ENCODE measurements around the gene MARK3. TPM values are rescaled to one million over a fixed set of nuclear protein-coding genes. Genes with fewer than 3 reads are reported as not detected.

The MARK3 gene
- polyA plus RNA-seq, 3 donors = 29.3 to 163 (median 44.7) TPM

DNA sequence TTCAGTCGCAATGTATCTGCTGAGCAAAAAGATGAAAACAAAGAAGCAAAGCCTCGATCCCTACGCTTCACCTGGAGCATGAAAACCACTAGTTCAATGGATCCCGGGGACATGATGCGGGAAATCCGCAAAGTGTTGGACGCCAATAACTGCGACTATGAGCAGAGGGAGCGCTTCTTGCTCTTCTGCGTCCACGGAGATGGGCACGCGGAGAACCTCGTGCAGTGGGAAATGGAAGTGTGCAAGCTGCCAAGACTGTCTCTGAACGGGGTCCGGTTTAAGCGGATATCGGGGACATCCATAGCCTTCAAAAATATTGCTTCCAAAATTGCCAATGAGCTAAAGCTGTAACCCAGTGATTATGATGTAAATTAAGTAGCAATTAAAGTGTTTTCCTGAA lies 117.7 kb downstream of the MARK3 start:
- no peak overlapping the region for H3K9ac ChIP-seq (ENCODE audit: insufficient read depth, low read length, poor library complexity, severe bottlenecking)
- H3K4me2 ChIP-seq (replicated peaks; ENCODE audit: extremely low read depth, low read length, poor library complexity, severe bottlenecking) = no peak overlapping the region
- Mint-ChIP-seq H3K36me3 (peaks cover 62 to 94% of the 10 kb centered on the region in 2 donors), H3K27ac (no peak overlapping the region), H3K4me3 (no peak overlapping the region), H3K4me1 (peaks cover 5% of the 10 kb centered on the region), H3K9me3 (no peaks in the 10 kb centered on the region), H3K27me3 (ENCODE audit: low read depth in 3 of 3) (no peaks in the 10 kb centered on the region)
- no peaks in the 10 kb centered on the region for H3K27me3 ChIP-seq (ENCODE audit: control insufficient read depth in 2 of 2, insufficient read depth in 2 of 2, low read length in 2 of 2)
- no peak overlapping the region for H2AFZ ChIP-seq (ENCODE audit: insufficient read depth, low read depth, low read length, poor library complexity, severe bottlenecking)
- 96% methylated on average over 18 of the region's 18 CpGs for WGBS (ENCODE audit: insufficient coverage)
- TF ChIP-seq, protein P1, sequence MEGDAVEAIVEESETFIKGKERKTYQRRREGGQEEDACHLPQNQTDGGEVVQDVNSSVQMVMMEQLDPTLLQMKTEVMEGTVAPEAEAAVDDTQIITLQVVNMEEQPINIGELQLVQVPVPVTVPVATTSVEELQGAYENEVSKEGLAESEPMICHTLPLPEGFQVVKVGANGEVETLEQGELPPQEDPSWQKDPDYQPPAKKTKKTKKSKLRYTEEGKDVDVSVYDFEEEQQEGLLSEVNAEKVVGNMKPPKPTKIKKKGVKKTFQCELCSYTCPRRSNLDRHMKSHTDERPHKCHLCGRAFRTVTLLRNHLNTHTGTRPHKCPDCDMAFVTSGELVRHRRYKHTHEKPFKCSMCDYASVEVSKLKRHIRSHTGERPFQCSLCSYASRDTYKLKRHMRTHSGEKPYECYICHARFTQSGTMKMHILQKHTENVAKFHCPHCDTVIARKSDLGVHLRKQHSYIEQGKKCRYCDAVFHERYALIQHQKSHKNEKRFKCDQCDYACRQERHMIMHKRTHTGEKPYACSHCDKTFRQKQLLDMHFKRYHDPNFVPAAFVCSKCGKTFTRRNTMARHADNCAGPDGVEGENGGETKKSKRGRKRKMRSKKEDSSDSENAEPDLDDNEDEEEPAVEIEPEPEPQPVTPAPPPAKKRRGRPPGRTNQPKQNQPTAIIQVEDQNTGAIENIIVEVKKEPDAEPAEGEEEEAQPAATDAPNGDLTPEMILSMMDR (IDR thresholded peaks at IDR 0.05) = no peak
- no peak overlapping the region for H3K4me3 ChIP-seq (replicated peaks in 1 of 3; ENCODE audit: low read depth in 2 of 3, low read length in 3 of 3)
- peaks cover 68% of the 10 kb centered on the region for H4K20me1 ChIP-seq (ENCODE audit: insufficient read depth, low read length)
- H3K4me1 ChIP-seq (ENCODE audit: control insufficient read depth in 1 of 2, insufficient read depth in 2 of 2, low read length in 2 of 2) = no peaks in the 10 kb centered on the region
- H3K36me3 ChIP-seq (replicated peaks in 1 of 2; ENCODE audit: control insufficient read depth in 1 of 2, insufficient read depth in 2 of 2, low read length in 2 of 2) = peaks cover 71 to 94% of the 10 kb centered on the region in 2 donors
- no peak for DNase-seq
- intact Hi-C loops (cut with micrococcal nuclease) = loop anchor here in 1 of 2 donors (5.0 kb wide), 1 partner anchor 44 kb away; no protein-coding TSS in a partner anchor
- H3K79me2 ChIP-seq (ENCODE audit: insufficient read depth, low read length) = no peaks in the 10 kb centered on the region
- no peaks in the 10 kb centered on the region for H3K9me3 ChIP-seq (replicated peaks in 1 of 2; ENCODE audit: control insufficient read depth in 1 of 2, insufficient read depth in 1 of 2, low read length in 2 of 2)
- H3K27ac ChIP-seq (ENCODE audit: low read depth in 1 of 2, low read length in 2 of 2) = no peak overlapping the region

DNA sequence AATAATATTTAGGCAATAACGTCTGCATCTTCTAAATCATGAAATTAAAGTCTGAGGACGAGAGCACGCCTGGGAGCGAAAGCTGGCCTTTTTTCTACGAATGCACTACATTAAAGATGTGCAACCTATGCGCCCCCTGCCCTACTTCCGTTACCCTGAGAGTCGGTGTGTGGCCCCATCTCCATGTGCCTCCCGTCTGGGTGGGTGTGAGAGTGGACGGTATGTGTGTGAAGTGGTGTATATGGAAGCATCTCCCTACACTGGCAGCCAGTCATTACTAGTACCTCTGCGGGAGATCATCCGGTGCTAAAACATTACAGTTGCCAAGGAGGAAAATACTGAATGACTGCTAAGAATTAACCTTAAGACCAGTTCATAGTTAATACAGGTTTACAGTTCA lies 118.1 kb downstream of the MARK3 start:
- no peak overlapping the region for H3K9ac ChIP-seq (ENCODE audit: insufficient read depth, low read length, poor library complexity, severe bottlenecking)
- H3K4me1 ChIP-seq (ENCODE audit: control insufficient read depth in 1 of 2, insufficient read depth in 2 of 2, low read length in 2 of 2) = no peaks in the 10 kb centered on the region
- H3K4me2 ChIP-seq (replicated peaks; ENCODE audit: extremely low read depth, low read length, poor library complexity, severe bottlenecking) = no peak overlapping the region
- H3K9me3 Mint-ChIP-seq = no peaks in the 10 kb centered on the region
- H3K27me3 ChIP-seq (ENCODE audit: control insufficient read depth in 2 of 2, insufficient read depth in 2 of 2, low read length in 2 of 2) = no peaks in the 10 kb centered on the region
- peaks cover 68% of the 10 kb centered on the region for H4K20me1 ChIP-seq (ENCODE audit: insufficient read depth, low read length)
- H3K4me3 ChIP-seq (replicated peaks in 1 of 3; ENCODE audit: low read depth in 2 of 3, low read length in 3 of 3) = no peak overlapping the region
- H3K36me3 Mint-ChIP-seq = peaks cover 63 to 92% of the 10 kb centered on the region in 2 donors
- no peaks in the 10 kb centered on the region for H3K9me3 ChIP-seq (replicated peaks in 1 of 2; ENCODE audit: control insufficient read depth in 1 of 2, insufficient read depth in 1 of 2, low read length in 2 of 2)
- no peak overlapping the region for H2AFZ ChIP-seq (ENCODE audit: insufficient read depth, low read depth, low read length, poor library complexity, severe bottlenecking)
- no peak overlapping the region for H3K27ac ChIP-seq (ENCODE audit: low read depth in 1 of 2, low read length in 2 of 2)
- H3K27me3 Mint-ChIP-seq (ENCODE audit: low read depth in 3 of 3) = no peaks in the 10 kb centered on the region
- TF ChIP-seq, protein P1 (IDR thresholded peaks at IDR 0.05) = no peak
- no peak overlapping the region for H3K27ac Mint-ChIP-seq
- DNase-seq = no peak
- H3K79me2 ChIP-seq (ENCODE audit: insufficient read depth, low read length) = no peaks in the 10 kb centered on the region
- H3K4me1 Mint-ChIP-seq = peaks cover 5% of the 10 kb centered on the region
- intact Hi-C loops (cut with micrococcal nuclease) = loop anchor here in 1 of 2 donors (5.0 kb wide), 1 partner anchor 44 kb away; no protein-coding TSS in a partner anchor
- peaks cover 69 to 95% of the 10 kb centered on the region in 2 donors for H3K36me3 ChIP-seq (replicated peaks in 1 of 2; ENCODE audit: control insufficient read depth in 1 of 2, insufficient read depth in 2 of 2, low read length in 2 of 2)
- WGBS (ENCODE audit: insufficient coverage) = 89% methylated on average over 6 of the region's 12 CpGs
- no peak overlapping the region for H3K4me3 Mint-ChIP-seq

Data from CD14-positive monocyte (primary cell).